Endothelial cell of umbilical vein (primary cell): ENCODE measurements around the gene KAZN. TPM values are rescaled to one million over a fixed set of nuclear protein-coding genes. Genes with fewer than 3 reads are reported as not detected.

Experiments
- BruUV-seq: library from RNA; stranded (reverse); fragments of 400-500 nt; replicated peaks from 2 replicates; lab custom pipeline; 2021; lab: Mats Ljungman, UMichigan
- CTCF ChIA-PET: fragments of 300-600, 350-600 bp; sonication (Branson Sonifier 250); formaldehyde crosslinking; loops from one replicate; lab custom pipeline; 2021; ENCODE audit warnings: antibody characterized with exemption, inconsistent platforms; lab: Charles Lee
- POLR2A ChIA-PET: fragments of 300-600, 350-600 bp; sonication (Branson Sonifier 250); formaldehyde crosslinking; loops from one replicate; lab custom pipeline; 2021; ENCODE audit warnings: antibody characterized with exemption, inconsistent platforms; lab: Charles Lee
- DNase-seq: peaks from one replicate; pipeline ENCODE4 v3.0.0-alpha.2; 2011; ENCODE audit warnings: low read depth, low spot score
- FAIRE-seq: peaks from 2 replicates; lab custom pipeline; 2011; peaks lifted over from hg19 to GRCh38; lab: Jason Lieb, UNC
- H2AFZ ChIP-seq: 2 replicates; pipeline ENCODE4 v1.6.0; 2012; ENCODE audit warnings: low read depth, low read length, control low read depth, inconsistent platforms
- H3K27ac ChIP-seq: 2 replicates; pipeline ENCODE4 v1.5.1; 2011; ENCODE audit warnings: low read depth, mild to moderate bottlenecking, control low read depth, low read length, moderate library complexity; ENCODE audit not compliant: insufficient read depth
- H3K27me3 ChIP-seq, 2 experiments: 2 replicates each; pipeline versions ENCODE4 v1.6.0 to v1.6.1; 2011; ENCODE audit warnings: low read length in 2 of 2, mixed read lengths in 1 of 2; ENCODE audit not compliant: control insufficient read depth in 2 of 2, insufficient read depth in 2 of 2
- H3K36me3 ChIP-seq, 2 experiments: 2 replicates in 1 of 2; 3 replicates in 1 of 2; pipeline ENCODE4 v1.5.1; 2011; ENCODE audit warnings: low read length in 2 of 2, mild to moderate bottlenecking in 1 of 2, moderate library complexity in 1 of 2; ENCODE audit not compliant: control insufficient read depth in 2 of 2, insufficient read depth in 2 of 2; ENCODE audit errors: extremely low read depth in 1 of 2
- H3K4me1 ChIP-seq: 3 replicates; pipeline ENCODE4 v1.5.1; 2011; ENCODE audit warnings: mild to moderate bottlenecking, low read length; ENCODE audit not compliant: control insufficient read depth, insufficient read depth; ENCODE audit errors: extremely low read depth
- H3K4me2 ChIP-seq: 2 replicates; pipeline ENCODE4 v1.6.1; 2011; ENCODE audit warnings: low read length, control low read depth, mixed read lengths; ENCODE audit not compliant: insufficient read depth
- H3K4me3 ChIP-seq, 3 experiments: fragments of 200-600 bp in 1 of 3; sonication (generic), shearing (Covaris generic) in 1 of 3; replicated peaks in 1 of 3; 2 replicates each; pipeline ENCODE4 v1.5.1; 2011 to 2016; ENCODE audit warnings: control low read depth in 3 of 3, low read length in 3 of 3, mild to moderate bottlenecking in 2 of 3, inconsistent platforms in 1 of 3, low read depth in 1 of 3, moderate library complexity in 1 of 3; ENCODE audit not compliant: insufficient read depth in 1 of 3
- H3K79me2 ChIP-seq: 2 replicates; pipeline ENCODE4 v1.6.0; 2012; ENCODE audit warnings: low read length, inconsistent platforms; ENCODE audit not compliant: control insufficient read depth, insufficient read depth
- H3K9ac ChIP-seq: replicated peaks from 2 replicates; pipeline ENCODE3; 2011; ENCODE audit warnings: low read length, control low read depth; ENCODE audit not compliant: insufficient read depth; ENCODE audit errors: extremely low read depth
- H3K9me1 ChIP-seq: replicated peaks from 3 replicates; pipeline ENCODE4 v1.6.0; 2011; ENCODE audit warnings: mild to moderate bottlenecking, low read length; ENCODE audit not compliant: control insufficient read depth, insufficient read depth; ENCODE audit errors: extremely low read depth
- H3K9me3 ChIP-seq: replicated peaks from 2 replicates; pipeline ENCODE4 v1.5.1; 2012; ENCODE audit warnings: low read length, inconsistent platforms; ENCODE audit not compliant: control insufficient read depth, insufficient read depth
- H4K20me1 ChIP-seq: replicated peaks from 2 replicates; pipeline ENCODE3; 2011; ENCODE audit warnings: mild to moderate bottlenecking, low read length; ENCODE audit not compliant: control insufficient read depth, insufficient read depth; ENCODE audit errors: extremely low read depth
- CTCF ChIP-seq, 2 donors: IDR thresholded peaks; 1 replicate in 1 of 2; 2 replicates in 1 of 2; pipeline ENCODE4 v1.5.1; 2011; ENCODE audit warnings: low read length in 2 of 2, mild to moderate bottlenecking in 2 of 2, moderate library complexity in 2 of 2, control low read depth in 1 of 2, inconsistent platforms in 1 of 2, low read depth in 1 of 2; ENCODE audit not compliant: insufficient read depth in 1 of 2; ENCODE audit errors: extremely low read depth in 1 of 2
- EZH2 ChIP-seq: IDR thresholded peaks from 2 replicates; pipeline ENCODE4 v1.6.1; 2012; ENCODE audit warnings: borderline replicate concordance, low read depth, mild to moderate bottlenecking, moderate library complexity, low read length, inconsistent platforms; ENCODE audit not compliant: severe bottlenecking
- FOS ChIP-seq: IDR thresholded peaks from 2 replicates; pipeline ENCODE4 v1.6.1; 2011; ENCODE audit warnings: mild to moderate bottlenecking, low read length, moderate library complexity, borderline replicate concordance; ENCODE audit not compliant: insufficient read depth
- GATA2 ChIP-seq: IDR thresholded peaks from 2 replicates; pipeline ENCODE4 v1.7.0; 2011; ENCODE audit warnings: low read depth, mild to moderate bottlenecking, moderate library complexity, mixed read lengths, low read length; ENCODE audit not compliant: insufficient read length, insufficient read depth
- JUN ChIP-seq: IDR thresholded peaks from 2 replicates; pipeline ENCODE4 v1.6.1; 2011; ENCODE audit warnings: borderline replicate concordance, low read depth; ENCODE audit not compliant: insufficient read length, insufficient read depth
- MAX ChIP-seq: IDR thresholded peaks from 2 replicates; pipeline ENCODE4 v1.6.1; 2011; ENCODE audit not compliant: insufficient read depth, insufficient read length
- MYC ChIP-seq: IDR thresholded peaks from one replicate; pipeline ENCODE4 v1.6.1; 2011; ENCODE audit warnings: mild to moderate bottlenecking, low read depth, low read length
- POLR2A ChIP-seq: IDR thresholded peaks from 2 replicates; pipeline ENCODE4 v1.6.1; 2012; ENCODE audit warnings: low read depth, mild to moderate bottlenecking, control low read depth, low read length
- POLR2AphosphoS5 ChIP-seq: IDR thresholded peaks from 2 replicates; pipeline ENCODE4 v1.6.1; 2012; ENCODE audit warnings: low read depth, mild to moderate bottlenecking, control low read depth, low read length, moderate library complexity; ENCODE audit not compliant: insufficient read depth
- dilution Hi-C: fragments of 300-500 bp; cut with MboI; formaldehyde crosslinking; loops from one replicate; pipeline ENCODE4 v1.15.0; 2019; ENCODE audit warnings: low sequenced_read_pairs; ENCODE audit not compliant: extremely low pct_ligation_motif_present
- intact Hi-C: fragments of 100-400 bp; cut with micrococcal nuclease; formaldehyde crosslinking; loops from one replicate; pipeline ENCODE4 v1.10.0; 2022
- polyA plus RNA-seq, 4 experiments: library from polyadenylated mRNA; depleted of rRNA in 3 of 4; stranded (reverse) in 3 of 4; unstranded in 1 of 4; fragments of >200 nt; gene quantifications; 2 replicates each; pipeline versions ENCODE4 v1.2.1 to v1.2.3, GENCODE V29; 2011 to 2012; ENCODE audit warnings: missing spikeins in 1 of 4
- total RNA-seq: library from RNA; stranded (reverse); gene quantifications from 2 replicates; pipeline ENCODE4 v1.2.3, GENCODE V29; 2021

KAZN gene
- total and polyA plus RNA-seq, 2 donors (not counting 3 experiments of a cell fraction or from before 2014, with no cell fraction given) = 1.6 to 5.8 TPM

DNA sequence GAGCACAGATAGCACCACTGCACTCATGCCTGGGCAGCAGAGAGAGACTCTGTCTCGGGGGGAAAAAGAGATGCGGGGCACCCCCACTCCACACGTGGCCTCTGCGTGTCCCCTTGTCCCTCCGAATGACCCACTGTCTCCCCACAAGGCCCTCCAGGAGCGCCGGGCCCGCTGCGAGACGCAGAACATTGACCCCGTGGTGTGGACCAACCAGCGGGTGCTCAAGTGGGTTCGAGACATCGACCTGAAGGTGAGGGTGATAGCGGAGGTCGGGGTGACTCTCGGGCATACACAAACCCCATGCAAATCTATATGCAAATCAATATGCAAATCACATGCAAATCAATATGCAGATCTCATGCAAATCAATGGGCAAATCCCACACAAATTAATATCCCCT is 504.7 kb downstream of the KAZN start:
- Histone ChIP-seq H3K9me3 (no peaks in the 10 kb centered on the region), H3K9me1 (no peaks in the 10 kb centered on the region), H3K9ac (no peak overlapping the region), H3K27me3 (no peaks in the 10 kb centered on the region), H3K4me1 (no peaks in the 10 kb centered on the region), H2AFZ (no peak overlapping the region), H4K20me1 (no peaks in the 10 kb centered on the region), H3K4me3 (no peak overlapping the region), H3K36me3 (no peaks in the 10 kb centered on the region), H3K27ac (no peak overlapping the region), H3K4me2 (no peak overlapping the region), H3K79me2 (no peaks in the 10 kb centered on the region)
- no TSS peak for BruUV-seq
- no peak for TF ChIP-seq GATA2
- no peak for TF ChIP-seq JUN
- no peak for TF ChIP-seq POLR2AphosphoS5
- no peak for TF ChIP-seq FOS
- no peak for TF ChIP-seq MYC
- TF ChIP-seq EZH2 = no peak
- no peak for TF ChIP-seq POLR2A
- TF ChIP-seq CTCF (IDR thresholded peaks at IDR 0.05; ENCODE audit: extremely low read depth in 1 of 2, insufficient read depth in 1 of 2, low read depth in 1 of 2, low read length in 2 of 2) = no peak
- no peak for TF ChIP-seq MAX
- dilution Hi-C loops = no loop called here
- intact Hi-C loops = no loop called here
- ChIA-PET POLR2A (no interaction called here), CTCF (no interaction called here)
- FAIRE-seq = no peak
- DNase-seq = no peak
